ENCODE results near the gene DLGAP1. TPM values are rescaled to one million over a fixed set of nuclear protein-coding genes. Genes with fewer than 3 reads are reported as not detected.

Gene DLGAP1
- polyA plus RNA-seq, 1 donor from 2014 or later: 4.5 TPM

DNA sequence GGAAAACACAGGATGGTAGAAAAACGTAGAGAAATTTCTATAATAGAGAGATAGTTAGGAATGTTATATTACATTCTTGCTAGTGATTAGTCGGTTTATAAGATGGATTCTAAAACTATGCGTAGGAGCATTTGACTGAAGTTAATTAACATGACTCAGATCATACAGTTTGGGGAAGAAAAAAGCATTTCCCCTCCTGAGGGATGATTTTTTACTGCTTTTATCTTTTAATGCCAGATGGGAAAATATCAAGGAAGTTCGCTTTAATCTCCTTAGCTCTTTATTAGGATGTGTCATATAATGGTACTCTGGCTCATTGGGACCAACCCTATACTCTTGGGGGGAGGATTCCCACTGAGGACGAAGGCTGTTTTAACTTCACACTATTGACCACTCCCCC is 503.1 kb downstream of the DLGAP1 start:
- Histone ChIP-seq H3K4me2 (ENCODE audit: low read length) (no peak overlapping the region), H3K79me2 (replicated peaks; ENCODE audit: insufficient read depth, low read length) (no peaks in the 10 kb centered on the region), H3F3A (ENCODE audit: insufficient read depth, low read length, poor library complexity, severe bottlenecking) (no peaks in the 10 kb centered on the region), H3K9me2 (ENCODE audit: insufficient read depth, low read length) (no peaks in the 10 kb centered on the region), H3K9me3 (ENCODE audit: low read length) (no peaks in the 10 kb centered on the region), H3K27ac (ENCODE audit: low read length) (no peak overlapping the region), H3K9ac (ENCODE audit: low read length) (no peak overlapping the region), H3K27me3 (ENCODE audit: insufficient read depth, low read depth, low read length) (no peaks in the 10 kb centered on the region), H4K20me1 (ENCODE audit: insufficient read depth) (no peaks in the 10 kb centered on the region), H3K4me3 (ENCODE audit: low read length) (no peak overlapping the region), H2AFZ (ENCODE audit: low read depth, low read length) (no peak overlapping the region), H3K36me3 (ENCODE audit: insufficient read depth, low read length) (no peaks in the 10 kb centered on the region)
- no peak for TF ChIP-seq EP300 (conservative IDR thresholded peaks at IDR 0.05; ENCODE audit: poor library complexity, severe bottlenecking)
- TF ChIP-seq, protein P1, sequence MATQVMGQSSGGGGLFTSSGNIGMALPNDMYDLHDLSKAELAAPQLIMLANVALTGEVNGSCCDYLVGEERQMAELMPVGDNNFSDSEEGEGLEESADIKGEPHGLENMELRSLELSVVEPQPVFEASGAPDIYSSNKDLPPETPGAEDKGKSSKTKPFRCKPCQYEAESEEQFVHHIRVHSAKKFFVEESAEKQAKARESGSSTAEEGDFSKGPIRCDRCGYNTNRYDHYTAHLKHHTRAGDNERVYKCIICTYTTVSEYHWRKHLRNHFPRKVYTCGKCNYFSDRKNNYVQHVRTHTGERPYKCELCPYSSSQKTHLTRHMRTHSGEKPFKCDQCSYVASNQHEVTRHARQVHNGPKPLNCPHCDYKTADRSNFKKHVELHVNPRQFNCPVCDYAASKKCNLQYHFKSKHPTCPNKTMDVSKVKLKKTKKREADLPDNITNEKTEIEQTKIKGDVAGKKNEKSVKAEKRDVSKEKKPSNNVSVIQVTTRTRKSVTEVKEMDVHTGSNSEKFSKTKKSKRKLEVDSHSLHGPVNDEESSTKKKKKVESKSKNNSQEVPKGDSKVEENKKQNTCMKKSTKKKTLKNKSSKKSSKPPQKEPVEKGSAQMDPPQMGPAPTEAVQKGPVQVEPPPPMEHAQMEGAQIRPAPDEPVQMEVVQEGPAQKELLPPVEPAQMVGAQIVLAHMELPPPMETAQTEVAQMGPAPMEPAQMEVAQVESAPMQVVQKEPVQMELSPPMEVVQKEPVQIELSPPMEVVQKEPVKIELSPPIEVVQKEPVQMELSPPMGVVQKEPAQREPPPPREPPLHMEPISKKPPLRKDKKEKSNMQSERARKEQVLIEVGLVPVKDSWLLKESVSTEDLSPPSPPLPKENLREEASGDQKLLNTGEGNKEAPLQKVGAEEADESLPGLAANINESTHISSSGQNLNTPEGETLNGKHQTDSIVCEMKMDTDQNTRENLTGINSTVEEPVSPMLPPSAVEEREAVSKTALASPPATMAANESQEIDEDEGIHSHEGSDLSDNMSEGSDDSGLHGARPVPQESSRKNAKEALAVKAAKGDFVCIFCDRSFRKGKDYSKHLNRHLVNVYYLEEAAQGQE (IDR thresholded peaks at IDR 0.05; ENCODE audit: borderline replicate concordance): no peak
- no peak for TF ChIP-seq RAD21 (conservative IDR thresholded peaks at IDR 0.05)
- TF ChIP-seq TAF1 (IDR thresholded peaks at IDR 0.05; ENCODE audit: low read depth): no peak
- no peak for TF ChIP-seq EZH2 (IDR thresholded peaks at IDR 0.05; ENCODE audit: borderline replicate concordance, insufficient read depth, low read length, poor library complexity, severe bottlenecking)
- no peak for TF ChIP-seq POLR2AphosphoS5 (IDR thresholded peaks at IDR 0.05)
- no peak for TF ChIP-seq SMC3 (conservative IDR thresholded peaks at IDR 0.05; ENCODE audit: poor library complexity)
- TF ChIP-seq CTCF (IDR thresholded peaks at IDR 0.05; ENCODE audit: poor library complexity, severe bottlenecking): no peak

DNA sequence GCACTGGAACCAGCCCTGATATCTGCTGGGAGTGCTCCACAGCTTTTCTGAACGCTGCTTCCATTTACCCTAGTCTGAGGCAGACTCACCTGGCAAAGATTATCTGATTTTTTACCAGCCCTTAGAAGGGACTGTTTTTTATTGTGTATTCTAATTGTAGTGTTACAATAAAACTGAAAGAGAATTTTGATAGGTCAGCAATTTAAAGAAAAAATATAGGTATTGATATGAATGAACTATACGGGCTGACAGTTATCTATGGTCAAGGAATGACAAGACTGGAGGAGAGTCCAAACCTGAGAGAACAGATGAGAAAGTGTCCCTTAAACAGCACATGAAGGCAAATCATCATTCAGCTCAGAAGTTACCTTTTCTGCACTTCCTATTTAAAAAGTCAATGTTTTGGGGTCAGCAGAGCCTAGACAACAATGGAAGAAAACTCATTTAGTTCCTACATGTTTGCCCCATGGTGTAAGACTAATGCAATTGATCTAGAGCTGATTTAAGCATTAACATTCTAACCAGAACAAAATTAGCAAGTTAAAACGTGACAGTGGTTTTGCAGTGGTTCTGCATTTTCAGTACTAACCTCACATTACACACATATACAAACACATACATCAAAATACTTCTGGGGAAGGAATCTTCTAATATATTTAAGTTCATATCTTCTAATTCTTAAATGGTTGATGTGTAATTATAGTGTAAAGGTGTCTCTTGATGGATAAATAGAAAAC is 504.3 kb downstream of the DLGAP1 start:
- Histone ChIP-seq H3K9me3 (ENCODE audit: low read length) (no peaks in the 10 kb centered on the region), H3K9me2 (ENCODE audit: insufficient read depth, low read length) (no peaks in the 10 kb centered on the region)
- TF ChIP-seq POLR2AphosphoS5 (IDR thresholded peaks at IDR 0.05) (no peak), CTCF (IDR thresholded peaks at IDR 0.05; ENCODE audit: poor library complexity, severe bottlenecking) (no peak), EP300 (conservative IDR thresholded peaks at IDR 0.05; ENCODE audit: poor library complexity, severe bottlenecking) (no peak), RAD21 (conservative IDR thresholded peaks at IDR 0.05) (no peak), SMC3 (conservative IDR thresholded peaks at IDR 0.05; ENCODE audit: poor library complexity) (no peak), TAF1 (IDR thresholded peaks at IDR 0.05; ENCODE audit: low read depth) (no peak), EZH2 (IDR thresholded peaks at IDR 0.05; ENCODE audit: borderline replicate concordance, insufficient read depth, low read length, poor library complexity, severe bottlenecking) (no peak), MXI1 (conservative IDR thresholded peaks at IDR 0.05; ENCODE audit: poor library complexity, severe bottlenecking) (no peak)
- TF ChIP-seq, protein P1 (IDR thresholded peaks at IDR 0.05; ENCODE audit: borderline replicate concordance): no peak

More for the DNA sequence above, 504.3 kb downstream of the DLGAP1 start:
- H3F3A ChIP-seq (ENCODE audit: insufficient read depth, low read length, poor library complexity, severe bottlenecking): no peaks in the 10 kb centered on the region
- H3K79me2 ChIP-seq (replicated peaks; ENCODE audit: insufficient read depth, low read length): no peaks in the 10 kb centered on the region
- no peak overlapping the region for H3K4me3 ChIP-seq (ENCODE audit: low read length)
- no peaks in the 10 kb centered on the region for H3K36me3 ChIP-seq (ENCODE audit: insufficient read depth, low read length)
- no peak overlapping the region for H2AFZ ChIP-seq (ENCODE audit: low read depth, low read length)
- no peak overlapping the region for H3K27ac ChIP-seq (ENCODE audit: low read length)
- H3K9ac ChIP-seq (ENCODE audit: low read length): no peak overlapping the region
- no peaks in the 10 kb centered on the region for H3K27me3 ChIP-seq (ENCODE audit: insufficient read depth, low read depth, low read length)
- H4K20me1 ChIP-seq (ENCODE audit: insufficient read depth): no peaks in the 10 kb centered on the region
- H3K4me2 ChIP-seq (ENCODE audit: low read length): no peak overlapping the region

Data from neural cell (in vitro differentiated cells).